ENCODE measurements around the gene BUD13.

BUD13 gene

DNA sequence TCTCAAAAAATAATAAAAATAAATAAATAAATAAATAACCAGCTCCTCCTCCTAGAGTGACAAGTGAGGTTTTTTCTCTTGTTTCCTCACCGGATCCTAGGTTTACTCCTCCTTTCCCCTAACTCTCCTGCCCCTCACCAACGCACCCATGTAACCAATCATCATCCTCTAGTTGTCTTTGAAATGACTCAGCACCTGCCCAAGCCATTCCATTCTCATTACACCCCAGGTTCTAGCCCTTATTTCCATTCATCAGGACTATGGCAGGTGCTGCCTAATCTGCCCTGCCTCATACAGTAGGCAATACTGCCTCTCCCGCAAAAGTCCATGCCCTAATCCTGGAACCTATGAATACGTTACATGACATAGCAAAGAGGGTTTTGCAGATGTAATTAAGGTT lies 60.4 kb downstream of the BUD13 start:
- DNase-seq, result no peak

GRCh38 chr11:116710762-116711161 lies 62.0 kb downstream of the BUD13 start:
- DNase-seq, result no peak

- no peak for DNase-seq
Measured at GRCh38 chr11:116710001-116710674, 62.6 kb downstream of the BUD13 start.

- no peak for DNase-seq
Measured at GRCh38 chr11:116707746-116708145, 65.0 kb downstream of the BUD13 start.

DNA sequence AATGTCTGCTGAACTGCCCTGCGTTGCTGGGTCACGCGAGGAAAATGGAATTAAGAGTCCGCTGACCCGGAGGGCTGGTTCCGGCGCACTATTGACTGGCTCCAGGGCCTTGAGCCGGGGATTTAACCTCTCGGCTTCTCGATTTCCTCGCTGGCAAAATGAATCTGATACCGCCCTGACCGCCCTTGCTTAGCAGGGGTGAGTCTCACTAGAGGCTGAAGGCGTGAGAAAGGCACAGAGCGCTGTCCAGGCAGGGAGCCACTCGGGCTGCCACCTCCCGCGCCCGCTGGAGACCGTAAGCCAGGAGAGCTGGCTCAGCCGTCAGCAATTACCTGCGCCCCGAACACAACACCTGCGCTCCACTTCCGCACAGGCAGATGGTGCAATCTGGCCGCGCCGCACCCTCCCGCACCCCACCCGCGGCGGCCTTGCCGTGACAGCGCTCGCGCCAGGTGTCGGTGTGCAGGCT lies 65.6 kb downstream of the BUD13 start:
- no peak for DNase-seq

- DNase-seq, result no peak
Measured at GRCh38 chr11:116703421-116703820, 69.4 kb downstream of the BUD13 start.

- DNase-seq, result no peak
Measured at GRCh38 chr11:116702772-116703385, 69.9 kb downstream of the BUD13 start.

DNA sequence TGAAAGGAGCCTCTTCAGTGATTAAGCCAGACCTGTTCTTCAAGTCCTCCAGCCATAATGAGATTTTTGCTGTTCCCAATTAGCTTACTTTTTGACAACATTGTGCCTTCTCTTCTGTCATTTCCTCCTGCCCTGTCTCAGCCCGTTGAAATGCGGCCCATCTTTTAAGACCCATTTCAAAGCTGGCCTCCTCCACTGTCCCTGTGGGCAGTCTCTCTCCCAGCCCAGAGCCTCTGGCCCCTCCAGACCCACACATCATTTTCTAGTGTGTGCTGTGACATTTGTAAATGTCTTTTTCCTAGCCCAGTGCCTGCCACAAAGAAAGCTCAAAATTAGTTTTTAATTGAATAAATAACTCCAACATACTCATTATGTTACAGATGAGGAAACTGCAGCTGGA lies 70.9 kb downstream of the BUD13 start:
- DNase-seq, result no peak

DNA sequence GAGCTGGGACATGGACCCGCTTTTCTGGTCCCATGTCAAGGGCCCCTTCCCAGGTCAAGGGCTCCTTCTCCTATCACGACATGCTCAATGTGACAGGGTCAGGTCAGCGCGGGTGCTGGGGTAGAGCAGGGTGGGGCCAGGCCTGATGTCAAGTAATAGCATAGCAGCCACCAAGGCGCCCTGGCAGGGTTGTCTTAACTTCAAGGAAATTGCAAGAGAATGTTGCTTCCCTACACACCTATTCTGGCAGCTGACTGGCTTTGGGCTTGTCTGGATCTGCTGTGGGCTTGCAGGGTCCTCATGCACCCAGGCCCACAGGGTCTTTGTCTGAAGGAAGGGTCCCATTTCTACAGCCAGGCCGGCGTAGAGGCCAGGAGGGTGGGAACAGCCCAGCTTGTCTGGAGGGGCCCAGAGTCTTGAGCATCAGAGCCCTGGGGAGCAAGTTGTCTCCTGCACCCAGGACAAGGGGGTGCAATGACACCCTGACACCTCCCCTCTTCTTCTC lies 71.4 kb downstream of the BUD13 start:
- no peak for DNase-seq

GRCh38 chr11:116700586-116701220 lies 72.1 kb downstream of the BUD13 start:
- DNase-seq, result no peak

Data from activated naive CD4-positive, alpha-beta T cell treated with anti-CD3 and anti-CD28 coated beads, Interleukin-2, amount 50 U/mL, for 16 hours (primary cell).